Type B pancreatic cell (in vitro differentiated cells): ENCODE data around the gene TMCC1. TPM values are rescaled to one million over a fixed set of nuclear protein-coding genes. Genes with fewer than 3 reads are reported as not detected.

Experiments used
- DNase-seq: peaks from one replicate; pipeline ENCODE4 v3.0.0; 2021; ENCODE audit warnings: mixed read lengths; ENCODE audit not compliant: unreplicated experiment; ENCODE audit errors: extremely low spot score
- H3K27ac Mint-ChIP-seq: 2 replicates; pipeline ENCODE4 v1.8.0; 2021; ENCODE audit warnings: mild to moderate bottlenecking, mixed read lengths
- H3K27me3 Mint-ChIP-seq: 2 replicates; pipeline ENCODE4 v1.8.0; 2021; ENCODE audit warnings: mixed read lengths
- H3K36me3 Mint-ChIP-seq: 2 replicates; pipeline ENCODE4 v1.8.0; 2021; ENCODE audit warnings: mixed read lengths
- H3K4me1 Mint-ChIP-seq: one replicate; pipeline ENCODE4 v1.8.0; 2021; ENCODE audit warnings: mixed read lengths; ENCODE audit not compliant: unreplicated experiment
- H3K4me3 Mint-ChIP-seq: 2 replicates; pipeline ENCODE4 v1.8.0; 2021; ENCODE audit warnings: mild to moderate bottlenecking, mixed read lengths
- H3K9me3 Mint-ChIP-seq: 2 replicates; pipeline ENCODE4 v1.8.0; 2021; ENCODE audit warnings: mixed read lengths
- total RNA-seq: library from RNA; stranded (reverse); gene quantifications from 2 replicates; pipeline ENCODE4 v1.2.1, GENCODE V29; 2021; ENCODE audit warnings: low replicate concordance
- TF ChIP-seq, protein P1 (sequence below): fragments of 200-600 bp; sonication (generic); conservative IDR thresholded peaks from 2 replicates; pipeline ENCODE4 v1.5.0; 2021; ENCODE audit warnings: antibody characterized with exemption, mild to moderate bottlenecking

The TMCC1 gene
- total RNA-seq, 1 donor from 2014 or later: 46.9 TPM

DNA sequence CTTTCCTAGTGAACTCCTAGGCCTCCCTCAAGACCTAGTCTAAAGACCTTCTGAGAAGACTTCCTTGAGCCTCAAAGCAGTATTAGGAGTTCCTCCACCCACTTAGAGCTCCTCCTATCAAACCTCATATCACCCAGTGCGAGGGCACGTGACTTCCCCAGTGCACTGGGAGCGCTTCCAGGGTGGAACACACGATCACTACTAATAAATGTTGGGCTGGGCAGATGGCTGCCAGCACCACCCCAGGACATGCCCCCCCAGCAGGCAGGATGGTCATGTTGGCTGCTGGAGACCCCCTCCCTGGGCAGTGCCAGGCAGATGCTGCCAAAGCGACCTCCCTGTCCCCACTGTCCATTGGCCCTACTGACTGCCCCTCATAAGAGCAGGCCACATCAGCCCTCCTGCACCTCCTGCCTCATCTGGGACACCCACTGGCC lies 278.6 kb downstream of the TMCC1 start:
- TF ChIP-seq, protein P1, sequence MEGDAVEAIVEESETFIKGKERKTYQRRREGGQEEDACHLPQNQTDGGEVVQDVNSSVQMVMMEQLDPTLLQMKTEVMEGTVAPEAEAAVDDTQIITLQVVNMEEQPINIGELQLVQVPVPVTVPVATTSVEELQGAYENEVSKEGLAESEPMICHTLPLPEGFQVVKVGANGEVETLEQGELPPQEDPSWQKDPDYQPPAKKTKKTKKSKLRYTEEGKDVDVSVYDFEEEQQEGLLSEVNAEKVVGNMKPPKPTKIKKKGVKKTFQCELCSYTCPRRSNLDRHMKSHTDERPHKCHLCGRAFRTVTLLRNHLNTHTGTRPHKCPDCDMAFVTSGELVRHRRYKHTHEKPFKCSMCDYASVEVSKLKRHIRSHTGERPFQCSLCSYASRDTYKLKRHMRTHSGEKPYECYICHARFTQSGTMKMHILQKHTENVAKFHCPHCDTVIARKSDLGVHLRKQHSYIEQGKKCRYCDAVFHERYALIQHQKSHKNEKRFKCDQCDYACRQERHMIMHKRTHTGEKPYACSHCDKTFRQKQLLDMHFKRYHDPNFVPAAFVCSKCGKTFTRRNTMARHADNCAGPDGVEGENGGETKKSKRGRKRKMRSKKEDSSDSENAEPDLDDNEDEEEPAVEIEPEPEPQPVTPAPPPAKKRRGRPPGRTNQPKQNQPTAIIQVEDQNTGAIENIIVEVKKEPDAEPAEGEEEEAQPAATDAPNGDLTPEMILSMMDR: no peak
- no peaks in the 10 kb centered on the region for H3K27me3 Mint-ChIP-seq
- DNase-seq: no peak
- no peaks in the 10 kb centered on the region for H3K36me3 Mint-ChIP-seq
- no peaks in the 10 kb centered on the region for H3K9me3 Mint-ChIP-seq
- H3K27ac Mint-ChIP-seq: peak overlapping the region; percentile 56
- no peak overlapping the region for H3K4me3 Mint-ChIP-seq
- H3K4me1 Mint-ChIP-seq: peaks cover 14% of the 10 kb centered on the region

- Mint-ChIP-seq H3K9me3 (no peaks in the 10 kb centered on the region), H3K4me1 (peaks cover 20% of the 10 kb centered on the region)
Measured at GRCh38 chr3:129614435-129614834, 279.1 kb downstream of the TMCC1 start.

DNA sequence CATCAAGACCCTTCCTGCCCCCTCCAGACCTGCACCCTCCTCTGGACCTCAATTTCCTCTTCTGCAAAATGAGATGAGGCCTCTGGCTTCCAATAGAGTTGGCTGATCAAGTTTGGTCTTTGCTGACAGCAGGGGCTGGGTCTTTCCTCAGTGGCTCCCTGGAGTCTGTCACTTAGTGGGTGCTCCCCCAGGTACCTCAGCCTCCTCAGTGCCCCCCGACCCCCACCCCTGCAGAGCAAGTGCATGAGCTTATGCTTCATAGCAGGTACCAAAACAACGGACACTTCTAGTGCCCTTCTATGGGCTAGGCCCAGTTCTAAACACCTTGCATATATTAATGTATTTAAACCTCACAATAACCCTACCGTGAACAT lies 280.2 kb downstream of the TMCC1 start:
- TF ChIP-seq, protein P1: no peak
- H3K4me3 Mint-ChIP-seq: no peak overlapping the region

More at GRCh38 chr3:129614435-129614834, 279.1 kb downstream of the TMCC1 start:
- no peak for DNase-seq
- H3K27me3 Mint-ChIP-seq: no peaks in the 10 kb centered on the region
- no peaks in the 10 kb centered on the region for H3K36me3 Mint-ChIP-seq
- no peak overlapping the region for H3K4me3 Mint-ChIP-seq
- no peak overlapping the region for H3K27ac Mint-ChIP-seq
- TF ChIP-seq, protein P1: no peak

GRCh38 chr3:129612534-129613366 lies 280.8 kb downstream of the TMCC1 start:
- DNase-seq: no peak
- H3K36me3 Mint-ChIP-seq: no peaks in the 10 kb centered on the region
- TF ChIP-seq, protein P1: no peak
- peaks cover 6% of the 10 kb centered on the region for H3K27me3 Mint-ChIP-seq
- no peaks in the 10 kb centered on the region for H3K9me3 Mint-ChIP-seq
- H3K4me3 Mint-ChIP-seq: no peak overlapping the region
- H3K27ac Mint-ChIP-seq: peak overlapping the region; percentile 84
- H3K4me1 Mint-ChIP-seq: peaks cover 14% of the 10 kb centered on the region

More for the DNA sequence above, 280.2 kb downstream of the TMCC1 start:
- Mint-ChIP-seq H3K4me1 (peaks cover 15% of the 10 kb centered on the region), H3K27ac (no peak overlapping the region), H3K9me3 (no peaks in the 10 kb centered on the region), H3K27me3 (peaks cover 4% of the 10 kb centered on the region), H3K36me3 (no peaks in the 10 kb centered on the region)
- DNase-seq: no peak

- Mint-ChIP-seq H3K4me1 (peaks cover 16% of the 10 kb centered on the region), H3K36me3 (no peaks in the 10 kb centered on the region), H3K27me3 (peaks cover 10% of the 10 kb centered on the region), H3K4me3 (no peak overlapping the region), H3K9me3 (no peaks in the 10 kb centered on the region), H3K27ac (peak overlapping the region; percentile 84)
- TF ChIP-seq, protein P1: no peak
- DNase-seq: no peak
Measured at GRCh38 chr3:129611812-129612533, 281.5 kb downstream of the TMCC1 start.
